ENCODE data around the gene PRKG1. TPM values are rescaled to one million over a fixed set of nuclear protein-coding genes. Genes with fewer than 3 reads are reported as not detected.

The PRKG1 gene
- total RNA-seq, 6 experiments from 2014 or later: 1.1 to 2.0 (median 1.3) TPM

DNA sequence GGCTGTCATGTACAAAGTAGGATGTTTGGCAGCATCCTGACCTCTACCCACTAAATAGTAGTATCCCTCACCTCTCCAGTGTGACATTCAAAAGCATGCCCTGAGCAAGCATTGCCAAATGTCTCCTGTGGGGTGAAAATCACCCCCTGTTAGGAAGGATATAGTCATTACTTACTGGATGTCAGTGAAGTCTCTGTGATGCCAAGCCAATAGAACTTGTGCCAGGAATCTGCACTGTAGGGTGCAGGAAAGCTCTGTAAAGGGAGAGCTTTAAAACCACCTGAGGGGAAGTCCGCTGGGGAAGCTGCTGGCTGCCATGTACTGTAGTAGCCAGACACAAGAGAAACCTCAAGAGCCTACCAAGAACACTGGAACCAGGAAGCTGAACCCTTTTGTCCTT lies 1069.1 kb downstream of the PRKG1 start:
- no peak for TF ChIP-seq POLR2A (IDR thresholded peaks at IDR 0.05)
- TF ChIP-seq, protein P1, sequence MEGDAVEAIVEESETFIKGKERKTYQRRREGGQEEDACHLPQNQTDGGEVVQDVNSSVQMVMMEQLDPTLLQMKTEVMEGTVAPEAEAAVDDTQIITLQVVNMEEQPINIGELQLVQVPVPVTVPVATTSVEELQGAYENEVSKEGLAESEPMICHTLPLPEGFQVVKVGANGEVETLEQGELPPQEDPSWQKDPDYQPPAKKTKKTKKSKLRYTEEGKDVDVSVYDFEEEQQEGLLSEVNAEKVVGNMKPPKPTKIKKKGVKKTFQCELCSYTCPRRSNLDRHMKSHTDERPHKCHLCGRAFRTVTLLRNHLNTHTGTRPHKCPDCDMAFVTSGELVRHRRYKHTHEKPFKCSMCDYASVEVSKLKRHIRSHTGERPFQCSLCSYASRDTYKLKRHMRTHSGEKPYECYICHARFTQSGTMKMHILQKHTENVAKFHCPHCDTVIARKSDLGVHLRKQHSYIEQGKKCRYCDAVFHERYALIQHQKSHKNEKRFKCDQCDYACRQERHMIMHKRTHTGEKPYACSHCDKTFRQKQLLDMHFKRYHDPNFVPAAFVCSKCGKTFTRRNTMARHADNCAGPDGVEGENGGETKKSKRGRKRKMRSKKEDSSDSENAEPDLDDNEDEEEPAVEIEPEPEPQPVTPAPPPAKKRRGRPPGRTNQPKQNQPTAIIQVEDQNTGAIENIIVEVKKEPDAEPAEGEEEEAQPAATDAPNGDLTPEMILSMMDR (IDR thresholded peaks at IDR 0.05): no peak
- intact Hi-C loops (cut with DNase I): no loop called here
- H3K9me3 ChIP-seq: no peaks in the 10 kb centered on the region

DNA sequence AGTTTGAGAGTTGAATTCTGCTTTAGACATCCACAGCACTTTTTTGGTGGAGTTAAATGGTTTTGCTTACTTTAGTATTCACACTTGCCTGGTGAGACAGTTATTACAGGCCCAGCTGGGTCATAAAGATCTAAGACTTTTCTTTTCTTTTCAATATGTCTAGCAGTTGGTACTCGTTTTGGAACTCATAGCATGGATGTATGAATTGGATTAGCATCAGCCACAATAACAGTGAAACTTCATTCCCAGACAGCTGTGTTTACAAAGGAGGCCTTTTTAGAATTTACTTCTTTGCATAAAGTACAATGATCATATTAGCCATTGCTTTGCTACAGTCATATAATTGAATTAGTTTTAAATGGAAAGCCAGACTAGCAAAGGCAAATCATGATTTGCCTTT lies 1071.3 kb downstream of the PRKG1 start:
- Histone ChIP-seq H3K4me3 (no peak overlapping the region), H3K36me3 (no peaks in the 10 kb centered on the region), H3K4me1 (no peaks in the 10 kb centered on the region), H3K27ac (no peak overlapping the region), H3K9me3 (no peaks in the 10 kb centered on the region), H3K27me3 (no peaks in the 10 kb centered on the region)
- 36% methylated on average over 1 of the region's 1 CpG for WGBS (ENCODE audit: insufficient coverage, low coverage, low lambda C conversion rate, missing lambda C conversion rate)
- ATAC-seq: no peak
- no peak for DNase-seq
- intact Hi-C loops (cut with DNase I): no loop called here
- TF ChIP-seq, protein P1 (IDR thresholded peaks at IDR 0.05): no peak
- no peak for TF ChIP-seq POLR2A (IDR thresholded peaks at IDR 0.05)

More for the DNA sequence above, 1069.1 kb downstream of the PRKG1 start:
- WGBS (ENCODE audit: insufficient coverage, low coverage, low lambda C conversion rate, missing lambda C conversion rate): 60% methylated on average over 1 of the region's 1 CpG
- Histone ChIP-seq H3K36me3 (no peaks in the 10 kb centered on the region), H3K4me1 (no peaks in the 10 kb centered on the region), H3K27me3 (no peaks in the 10 kb centered on the region), H3K27ac (no peak overlapping the region), H3K4me3 (no peak overlapping the region)
- no peak for ATAC-seq
- no peak for DNase-seq

DNA sequence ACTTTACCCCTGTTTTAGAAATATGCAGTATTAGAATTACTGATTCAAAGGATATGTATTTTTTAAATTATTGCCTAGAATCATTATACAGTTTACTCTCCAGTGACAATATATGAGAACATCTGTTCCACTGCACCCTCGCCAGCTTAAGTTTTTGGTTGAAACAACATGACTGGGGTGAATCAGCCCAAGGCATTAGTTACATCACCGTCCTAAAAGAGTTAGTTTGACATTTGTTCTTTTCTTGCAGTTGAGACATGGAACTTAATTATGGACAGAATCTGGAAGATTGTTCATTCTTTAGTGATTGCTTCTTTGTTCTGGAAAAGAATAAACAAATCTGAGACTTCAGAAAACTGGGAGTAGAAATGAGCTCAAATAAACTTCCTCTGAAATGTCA lies 1072.5 kb downstream of the PRKG1 start:
- Histone ChIP-seq H3K27ac (no peak overlapping the region), H3K36me3 (no peaks in the 10 kb centered on the region), H3K27me3 (no peaks in the 10 kb centered on the region), H3K4me3 (no peak overlapping the region), H3K4me1 (no peaks in the 10 kb centered on the region), H3K9me3 (no peaks in the 10 kb centered on the region)
- 70% methylated on average over 2 of the region's 2 CpGs for WGBS (ENCODE audit: insufficient coverage, low coverage, low lambda C conversion rate, missing lambda C conversion rate)
- ATAC-seq: no peak
- TF ChIP-seq, protein P1 (IDR thresholded peaks at IDR 0.05): no peak
- no peak for TF ChIP-seq POLR2A (IDR thresholded peaks at IDR 0.05)
- intact Hi-C loops (cut with DNase I): no loop called here
- no peak for DNase-seq

DNA sequence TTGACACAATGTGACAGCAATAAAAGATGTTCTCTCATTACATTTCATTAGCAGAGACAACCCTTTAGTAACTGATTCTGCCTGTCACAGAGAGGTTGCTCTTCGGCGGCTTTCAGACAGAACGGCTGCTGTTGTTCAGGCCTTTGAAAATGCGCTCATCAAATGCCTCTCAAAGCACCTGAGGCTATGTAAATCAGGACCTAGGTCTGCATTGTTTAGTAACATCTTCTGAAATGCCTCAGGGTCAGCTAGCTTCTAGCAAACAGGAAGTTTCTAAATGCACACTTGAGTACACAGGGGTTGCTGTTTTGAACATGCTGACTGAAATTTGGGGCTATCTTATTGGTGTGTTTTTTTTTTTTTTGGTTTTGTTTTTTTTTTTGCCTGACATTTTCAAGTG lies 1096.5 kb downstream of the PRKG1 start:
- Histone ChIP-seq H3K27me3 (no peaks in the 10 kb centered on the region), H3K27ac (no peak overlapping the region), H3K4me1 (no peaks in the 10 kb centered on the region), H3K4me3 (no peak overlapping the region), H3K9me3 (no peaks in the 10 kb centered on the region), H3K36me3 (no peaks in the 10 kb centered on the region)
- 83% methylated on average over 4 of the region's 4 CpGs for WGBS (ENCODE audit: insufficient coverage, low coverage, low lambda C conversion rate, missing lambda C conversion rate)
- ATAC-seq: no peak
- intact Hi-C loops (cut with DNase I): no loop called here
- no peak for DNase-seq
- TF ChIP-seq POLR2A (IDR thresholded peaks at IDR 0.05): no peak
- TF ChIP-seq, protein P1 (IDR thresholded peaks at IDR 0.05): no peak

DNA sequence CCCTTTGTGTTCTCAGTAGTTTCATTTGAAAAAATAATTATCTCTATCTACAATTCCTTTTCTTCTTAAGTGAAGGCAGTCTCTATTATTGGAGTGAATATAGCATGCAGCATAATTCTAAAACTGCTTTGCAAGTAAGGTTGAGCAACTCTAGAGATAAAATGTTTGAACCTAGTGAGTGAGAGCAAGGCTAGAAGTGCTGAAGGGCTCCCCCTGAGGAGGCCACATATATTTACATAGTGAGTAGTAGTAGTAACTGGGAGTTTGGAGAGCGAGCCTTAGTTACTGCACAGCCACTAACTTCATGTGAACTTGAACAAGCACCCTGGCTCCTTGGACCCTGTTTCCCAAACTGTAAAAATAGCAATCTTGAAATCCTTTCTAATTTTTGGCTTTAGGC lies 1098.3 kb downstream of the PRKG1 start:
- H3K9me3 ChIP-seq: no peaks in the 10 kb centered on the region
- no peaks in the 10 kb centered on the region for H3K36me3 ChIP-seq
- WGBS (ENCODE audit: insufficient coverage, low coverage, low lambda C conversion rate, missing lambda C conversion rate): 78% methylated on average over 1 of the region's 1 CpG
- TF ChIP-seq POLR2A (IDR thresholded peaks at IDR 0.05): no peak
- TF ChIP-seq, protein P1 (IDR thresholded peaks at IDR 0.05): no peak
- intact Hi-C loops (cut with DNase I): no loop called here
- no peak for DNase-seq
- H3K4me3 ChIP-seq: no peak overlapping the region
- no peak overlapping the region for H3K27ac ChIP-seq
- no peaks in the 10 kb centered on the region for H3K4me1 ChIP-seq
- no peaks in the 10 kb centered on the region for H3K27me3 ChIP-seq
- ATAC-seq: no peak
